IMR-90 (cell line): Measurements from ENCODE around the gene PLB1. TPM values are rescaled to one million over a fixed set of nuclear protein-coding genes. Genes with fewer than 3 reads are reported as not detected.

ENCODE experiments used
- ATAC-seq: fragments of 200-7000 bp; cut with Tn5 transposase; 2 replicates; pipeline ENCODE4 v1.9.1; 2020; ENCODE audit warnings: low read depth, mild to moderate bottlenecking, moderate library complexity
- BruUV-seq: library from RNA; stranded (reverse); fragments of 400-500 nt; replicated peaks from 2 replicates; lab custom pipeline; 2021; lab: Mats Ljungman, UMichigan
- CTCF ChIA-PET: fragments of 300-600 bp; formaldehyde crosslinking; extraction: SDS; loops from one replicate; lab custom pipeline; 2021; ENCODE audit warnings: antibody characterized with exemption; lab: Yijun Ruan, JAX
- POLR2A ChIA-PET: fragments of 300-600 bp; sonication (Branson Sonifier 250); formaldehyde crosslinking; loops from one replicate; lab custom pipeline; 2022; ENCODE audit warnings: antibody characterized with exemption; ENCODE audit not compliant: unreplicated experiment; lab: Charles Lee
- DNase-seq: peaks from one replicate; pipeline ENCODE4 v3.0.0; 2013
- H2AFZ ChIP-seq: replicated peaks from 2 replicates; pipeline ENCODE3; 2013; ENCODE audit warnings: low read length, mild to moderate bottlenecking; ENCODE audit not compliant: poor library complexity
- H2AK5ac ChIP-seq: 2 replicates; pipeline ENCODE4 v1.6.1; 2013; ENCODE audit warnings: low read depth, low read length, inconsistent platforms
- H2AK9ac ChIP-seq: replicated peaks from 2 replicates; pipeline ENCODE3; 2013; ENCODE audit warnings: mild to moderate bottlenecking, low read depth, low read length, moderate library complexity; ENCODE audit not compliant: poor library complexity
- H2BK120ac ChIP-seq: 2 replicates; pipeline ENCODE4 v1.6.1; 2013; ENCODE audit warnings: low read depth, low read length, inconsistent platforms
- H2BK15ac ChIP-seq: 3 replicates; pipeline ENCODE4 v1.6.1; 2013; ENCODE audit warnings: low read depth, low read length, inconsistent platforms
- H2BK20ac ChIP-seq: 2 replicates; pipeline ENCODE4 v1.6.1; 2013; ENCODE audit warnings: low read depth, mild to moderate bottlenecking, inconsistent platforms, low read length, moderate library complexity
- H2BK5ac ChIP-seq: 2 replicates; pipeline ENCODE4 v1.6.1; 2013; ENCODE audit warnings: mild to moderate bottlenecking, low read depth, low read length, inconsistent platforms; ENCODE audit not compliant: poor library complexity, severe bottlenecking
- H3K14ac ChIP-seq: replicated peaks from 2 replicates; pipeline ENCODE4 v1.6.1; 2013; ENCODE audit warnings: low read depth, low read length, inconsistent platforms
- H3K18ac ChIP-seq: 2 replicates; pipeline ENCODE4 v1.6.1; 2013; ENCODE audit warnings: low read depth, low read length, control low read depth
- H3K23ac ChIP-seq: 2 replicates; pipeline ENCODE4 v1.6.1; 2013; ENCODE audit warnings: low read depth, low read length, inconsistent platforms
- H3K27ac ChIP-seq: 2 replicates; pipeline ENCODE4 v1.5.1; 2013; ENCODE audit warnings: mild to moderate bottlenecking, control low read depth, low read length; ENCODE audit not compliant: insufficient read depth
- H3K27me3 ChIP-seq: 2 replicates; pipeline ENCODE4 v1.6.1; 2013; ENCODE audit warnings: low read length; ENCODE audit not compliant: control insufficient read depth, insufficient read depth
- H3K36me3 ChIP-seq: 2 replicates; pipeline ENCODE4 v1.6.1; 2013; ENCODE audit warnings: low read length, mixed read lengths; ENCODE audit not compliant: control insufficient read depth, insufficient read depth
- H3K4ac ChIP-seq: 2 replicates; pipeline ENCODE4 v1.6.1; 2013; ENCODE audit warnings: low read depth, low read length, inconsistent platforms
- H3K4me1 ChIP-seq: 2 replicates; pipeline ENCODE4 v1.6.1; 2013; ENCODE audit warnings: low read length, mixed read lengths; ENCODE audit not compliant: control insufficient read depth, insufficient read depth
- H3K4me2 ChIP-seq: 2 replicates; pipeline ENCODE4 v1.6.1; 2013; ENCODE audit warnings: low read depth, mild to moderate bottlenecking, control low read depth, low read length, moderate library complexity
- H3K4me3 ChIP-seq: 2 replicates; pipeline ENCODE4 v1.5.1; 2013; ENCODE audit warnings: low read depth, mild to moderate bottlenecking, control low read depth, low read length, moderate library complexity; ENCODE audit not compliant: insufficient read depth
- H3K56ac ChIP-seq: 2 replicates; pipeline ENCODE4 v1.6.1; 2013; ENCODE audit warnings: low read length, inconsistent platforms; ENCODE audit not compliant: insufficient read depth; ENCODE audit errors: extremely low read depth
- H3K79me1 ChIP-seq, 2 experiments: 2 replicates each; pipeline ENCODE4 v1.6.1; 2013; ENCODE audit warnings: low read length in 2 of 2, inconsistent platforms in 1 of 2, low read depth in 1 of 2
- H3K9ac ChIP-seq: 2 replicates; pipeline ENCODE4 v1.6.1; 2013; ENCODE audit warnings: low read depth, low read length, control low read depth
- H3K9me1 ChIP-seq: 2 replicates; pipeline ENCODE4 v1.6.1; 2013; ENCODE audit warnings: low read length, inconsistent platforms; ENCODE audit not compliant: insufficient read depth
- H3K9me3 ChIP-seq: 2 replicates; pipeline ENCODE4 v1.6.1; 2013; ENCODE audit warnings: low read length; ENCODE audit not compliant: control insufficient read depth, insufficient read depth
- H4K20me1 ChIP-seq: 2 replicates; pipeline ENCODE4 v1.6.1; 2013; ENCODE audit warnings: low read length, inconsistent platforms; ENCODE audit not compliant: insufficient read depth
- H4K5ac ChIP-seq: 2 replicates; pipeline ENCODE4 v1.6.1; 2013; ENCODE audit warnings: mild to moderate bottlenecking, low read depth, low read length, control low read depth
- H4K8ac ChIP-seq, 2 experiments: 2 replicates each; pipeline ENCODE4 v1.6.1; 2013; ENCODE audit warnings: low read depth in 2 of 2, low read length in 2 of 2, control low read depth in 1 of 2, inconsistent platforms in 1 of 2
- H4K91ac ChIP-seq: 2 replicates; pipeline ENCODE4 v1.6.1; 2013; ENCODE audit warnings: low read depth, low read length, inconsistent platforms; ENCODE audit not compliant: insufficient read depth
- BHLHE40 ChIP-seq: fragments of 150-350 bp; IDR thresholded peaks from 2 replicates; pipeline ENCODE4 v1.6.1; 2016; ENCODE audit warnings: mild to moderate bottlenecking, low read depth, low read length
- FOS ChIP-seq: fragments of 150-350 bp; IDR thresholded peaks from 2 replicates; pipeline ENCODE4 v1.6.1; 2016; ENCODE audit warnings: low read depth, low read length
- MAFK ChIP-seq: IDR thresholded peaks from 2 replicates; pipeline ENCODE4 v1.6.1; 2012; ENCODE audit warnings: low read depth, low read length, improper control_type of control experiment
- MAZ ChIP-seq: IDR thresholded peaks from 2 replicates; pipeline ENCODE4 v1.6.1; 2012; ENCODE audit warnings: low read depth, mild to moderate bottlenecking, low read length, improper control_type of control experiment, moderate library complexity, borderline replicate concordance
- NFE2L2 ChIP-seq: fragments of 150-350 bp; IDR thresholded peaks from 2 replicates; pipeline ENCODE4 v1.6.1; 2016; ENCODE audit warnings: low read depth, mild to moderate bottlenecking, low read length
- RAD21 ChIP-seq: IDR thresholded peaks from 2 replicates; pipeline ENCODE4 v1.6.1; 2012; ENCODE audit warnings: low read length, improper control_type of control experiment
- RCOR1 ChIP-seq: IDR thresholded peaks from 2 replicates; pipeline ENCODE4 v1.6.1; 2012; ENCODE audit warnings: mild to moderate bottlenecking, low read length, improper control_type of control experiment; ENCODE audit not compliant: insufficient replicate concordance
- RFX5 ChIP-seq: IDR thresholded peaks from 2 replicates; pipeline ENCODE4 v1.8.0; 2012; ENCODE audit warnings: low read depth, mild to moderate bottlenecking, low read length, moderate library complexity
- SMC3 ChIP-seq: fragments of 150-350 bp; IDR thresholded peaks from 2 replicates; pipeline ENCODE4 v1.6.1; 2016; ENCODE audit warnings: low read depth, mild to moderate bottlenecking, antibody characterized with exemption, low read length, moderate library complexity
- WGBS, 2 experiments: methylation state at CpG; one replicate each; pipeline versions ENCODE4 v1.1.5 to v1.1.7; 2013; ENCODE audit warnings: missing lambda C conversion rate in 2 of 2; ENCODE audit not compliant: insufficient read length in 1 of 2; ENCODE audit errors: extremely low coverage in 2 of 2; 5-methylcytosine and 5-hydroxymethylcytosine counted together
- dilution Hi-C: fragments of 300-500 bp; cut with HindIII; formaldehyde crosslinking; loops from one replicate; pipeline ENCODE4 v1.14.3; 2018; ENCODE audit warnings: low sequenced_read_pairs; ENCODE audit not compliant: unreplicated experiment
- in situ Hi-C: fragments of 300-500 bp; cut with MboI; formaldehyde crosslinking; loops from 3 replicates; pipeline ENCODE4 v1.14.3; 2019; ENCODE audit warnings: low sequenced_read_pairs, inconsistent platforms, mixed read lengths
- intact Hi-C: fragments of 100-400 bp; cut with micrococcal nuclease; formaldehyde crosslinking; loops from 2 replicates; pipeline ENCODE4 v1.10.0; 2022
- polyA plus RNA-seq, 3 experiments: library from polyadenylated mRNA; depleted of rRNA; stranded (reverse); fragments of >200 nt; gene quantifications; 2 replicates each; pipeline ENCODE4 v1.2.3, GENCODE V29; 2012; ENCODE audit warnings: low replicate concordance in 1 of 3
- total RNA-seq: library from RNA; depleted of rRNA; stranded (reverse); fragments of >200 nt; gene quantifications from 2 replicates; pipeline ENCODE4 v1.2.3, GENCODE V29; 2012
- TF ChIP-seq, protein P1 (sequence below): fragments of 150-350 bp; IDR thresholded peaks from 2 replicates; pipeline ENCODE4 v1.6.1; 2016; ENCODE audit warnings: low read depth, mild to moderate bottlenecking, low read length, moderate library complexity, borderline replicate concordance
- TF ChIP-seq, protein P2 (sequence below): fragments of 150-350 bp; IDR thresholded peaks from 2 replicates; pipeline ENCODE4 v1.6.1; 2017; ENCODE audit warnings: mild to moderate bottlenecking, antibody characterized with exemption, low read length, low read depth
- TF ChIP-seq, protein P3 (sequence below): conservative IDR thresholded peaks from 2 replicates; pipeline ENCODE4 v1.5.1; 2012; ENCODE audit warnings: mild to moderate bottlenecking, low read depth, low read length, improper control_type of control experiment

The PLB1 gene
- total and polyA plus RNA-seq, 2 of the 4 experiments (the other 2 are of a cell fraction) = 0.74 to 0.90 TPM

DNA sequence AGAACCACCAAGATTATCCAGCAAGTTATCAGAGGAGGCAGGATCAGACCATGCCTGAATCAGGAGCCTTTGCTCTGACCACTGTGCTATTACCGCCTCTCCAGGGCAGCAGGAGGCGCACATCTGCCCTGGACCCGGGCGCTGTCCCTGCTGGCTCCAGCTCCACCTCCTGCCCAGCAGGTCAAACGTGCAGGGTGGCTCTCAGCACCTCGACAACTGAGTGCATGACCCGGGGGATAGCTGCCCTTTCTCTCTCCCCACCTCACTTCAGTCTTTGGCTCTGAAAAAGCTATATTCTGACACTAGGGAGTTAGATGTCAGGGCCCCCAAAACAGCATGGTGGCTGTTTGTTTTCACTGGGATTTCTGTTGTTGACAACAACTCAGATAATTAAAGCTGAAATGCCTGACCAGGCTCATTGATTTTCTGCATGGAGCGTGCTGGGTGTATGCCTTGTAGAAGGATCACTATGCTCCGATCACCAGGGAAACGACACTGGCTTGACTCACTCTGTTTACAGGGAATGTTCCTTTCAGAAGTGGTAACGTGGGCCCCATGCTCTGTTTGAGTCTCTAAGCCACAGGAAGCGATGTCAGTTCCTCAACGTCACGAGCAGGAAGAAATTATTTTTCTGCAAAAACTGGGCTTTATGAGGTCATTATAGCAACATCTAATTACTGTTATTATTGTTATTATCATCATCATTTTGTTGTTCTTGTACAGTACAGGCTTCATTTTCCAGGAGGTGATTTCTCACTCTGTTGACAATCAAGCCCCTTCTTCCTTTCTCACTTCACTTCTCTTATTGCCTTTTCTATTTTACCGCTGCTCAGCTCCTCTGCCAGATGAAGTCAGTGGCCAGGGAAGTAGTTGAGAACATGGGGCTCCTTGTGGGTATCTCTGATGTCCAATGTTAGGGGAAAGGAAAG lies 125.6 kb downstream of the PLB1 start:
- Histone ChIP-seq H3K9ac (no peak overlapping the region), H4K8ac (peak overlapping the region in 1 of 2 experiments; percentile 87; a peak in 2 of 4 replicates), H2AK9ac (peak overlapping the region; percentile 35), H4K91ac (0 out of 2 replicates have a peak overlapping the region, but pooled peaks have one; percentile 42), H3K4me1 (peaks cover 21% of the 10 kb centered on the region), H3K9me3 (no peaks in the 10 kb centered on the region), H3K36me3 (no peaks in the 10 kb centered on the region), H4K20me1 (no peaks in the 10 kb centered on the region), H2BK5ac (peak overlapping the region; percentile 86), H2AFZ (peak overlapping the region; percentile 79), H3K4me2 (peak overlapping the region; percentile 33), H3K27me3 (no peaks in the 10 kb centered on the region), H2AK5ac (peak overlapping the region; percentile 39), H2BK15ac (peak overlapping the region; percentile 74), H3K14ac (peak overlapping the region; percentile 75), H2BK20ac (peak overlapping the region; percentile 88), H3K79me1 (peaks cover 0 to 6% of the 10 kb centered on the region in 2 experiments; a peak in 1 of 4 replicates), H3K56ac (peak overlapping the region; percentile 44; the same call in 1 of the 2 replicates), H3K4me3 (no peak overlapping the region), H3K9me1 (peaks cover 12% of the 10 kb centered on the region), H3K27ac (peak overlapping the region; percentile 74), H4K5ac (peak overlapping the region; percentile 70), H3K18ac (peak overlapping the region; percentile 77; the same call in 1 of the 2 replicates), H2BK120ac (peak overlapping the region; percentile 83), H3K4ac (peak overlapping the region; percentile 90), H3K23ac (peak overlapping the region; percentile 57; the same call in 1 of the 2 replicates)
- no TSS peak for BruUV-seq
- dilution Hi-C loops (no loop called here), in situ Hi-C loops (no loop called here), intact Hi-C loops (no loop called here)
- ATAC-seq = peak; percentile 96
- DNase-seq = peak; percentile 98
- 30% methylated on average over 4 of the region's 15 CpGs; no CpG with 5 or more reads in 1 of the 2 experiments for WGBS, 2 experiments
- ChIA-PET CTCF (interaction anchor here (0.7 to 1.4 kb wide), 4 partner anchors 11 to 130 kb away, joined by 3 read pairs; partner anchors contain the start of gene PPP1CB), POLR2A (no interaction called here)
- TF ChIP-seq RCOR1 = no peak
- TF ChIP-seq, protein P1, sequence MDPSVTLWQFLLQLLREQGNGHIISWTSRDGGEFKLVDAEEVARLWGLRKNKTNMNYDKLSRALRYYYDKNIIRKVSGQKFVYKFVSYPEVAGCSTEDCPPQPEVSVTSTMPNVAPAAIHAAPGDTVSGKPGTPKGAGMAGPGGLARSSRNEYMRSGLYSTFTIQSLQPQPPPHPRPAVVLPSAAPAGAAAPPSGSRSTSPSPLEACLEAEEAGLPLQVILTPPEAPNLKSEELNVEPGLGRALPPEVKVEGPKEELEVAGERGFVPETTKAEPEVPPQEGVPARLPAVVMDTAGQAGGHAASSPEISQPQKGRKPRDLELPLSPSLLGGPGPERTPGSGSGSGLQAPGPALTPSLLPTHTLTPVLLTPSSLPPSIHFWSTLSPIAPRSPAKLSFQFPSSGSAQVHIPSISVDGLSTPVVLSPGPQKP = no peak
- TF ChIP-seq SMC3 = peak; percentile 35
- TF ChIP-seq MAZ = no peak
- TF ChIP-seq NFE2L2 = no peak
- peak; percentile 32 for TF ChIP-seq RAD21
- TF ChIP-seq, protein P2, sequence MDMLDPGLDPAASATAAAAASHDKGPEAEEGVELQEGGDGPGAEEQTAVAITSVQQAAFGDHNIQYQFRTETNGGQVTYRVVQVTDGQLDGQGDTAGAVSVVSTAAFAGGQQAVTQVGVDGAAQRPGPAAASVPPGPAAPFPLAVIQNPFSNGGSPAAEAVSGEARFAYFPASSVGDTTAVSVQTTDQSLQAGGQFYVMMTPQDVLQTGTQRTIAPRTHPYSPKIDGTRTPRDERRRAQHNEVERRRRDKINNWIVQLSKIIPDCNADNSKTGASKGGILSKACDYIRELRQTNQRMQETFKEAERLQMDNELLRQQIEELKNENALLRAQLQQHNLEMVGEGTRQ = peak; percentile 61
- peak; percentile 70 for TF ChIP-seq FOS
- peak; percentile 64; the same call in 1 of the 2 replicates for TF ChIP-seq BHLHE40
- TF ChIP-seq MAFK = no peak
- TF ChIP-seq, protein P3, sequence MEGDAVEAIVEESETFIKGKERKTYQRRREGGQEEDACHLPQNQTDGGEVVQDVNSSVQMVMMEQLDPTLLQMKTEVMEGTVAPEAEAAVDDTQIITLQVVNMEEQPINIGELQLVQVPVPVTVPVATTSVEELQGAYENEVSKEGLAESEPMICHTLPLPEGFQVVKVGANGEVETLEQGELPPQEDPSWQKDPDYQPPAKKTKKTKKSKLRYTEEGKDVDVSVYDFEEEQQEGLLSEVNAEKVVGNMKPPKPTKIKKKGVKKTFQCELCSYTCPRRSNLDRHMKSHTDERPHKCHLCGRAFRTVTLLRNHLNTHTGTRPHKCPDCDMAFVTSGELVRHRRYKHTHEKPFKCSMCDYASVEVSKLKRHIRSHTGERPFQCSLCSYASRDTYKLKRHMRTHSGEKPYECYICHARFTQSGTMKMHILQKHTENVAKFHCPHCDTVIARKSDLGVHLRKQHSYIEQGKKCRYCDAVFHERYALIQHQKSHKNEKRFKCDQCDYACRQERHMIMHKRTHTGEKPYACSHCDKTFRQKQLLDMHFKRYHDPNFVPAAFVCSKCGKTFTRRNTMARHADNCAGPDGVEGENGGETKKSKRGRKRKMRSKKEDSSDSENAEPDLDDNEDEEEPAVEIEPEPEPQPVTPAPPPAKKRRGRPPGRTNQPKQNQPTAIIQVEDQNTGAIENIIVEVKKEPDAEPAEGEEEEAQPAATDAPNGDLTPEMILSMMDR = peak; percentile 33
- no peak for TF ChIP-seq RFX5
